ENCODE measurements around the gene WIZ. TPM values are rescaled to one million over a fixed set of nuclear protein-coding genes. Genes with fewer than 3 reads are reported as not detected.

WIZ gene
- total and polyA plus RNA-seq, 5 donors from 2014 or later = 0.25 to 17.6 (median 1.0) TPM

Other genes with a start within 250 kb of the WIZ start
- not detected for gene NOTCH3, start 249.0 kb downstream of the WIZ start, total RNA-seq
- not detected for gene NOTCH3, start 249.0 kb downstream of the WIZ start, polyA plus RNA-seq
- 0.22 TPM for gene EPHX3, start 217.5 kb downstream of the WIZ start, total RNA-seq
- gene EPHX3, start 217.5 kb downstream of the WIZ start, polyA plus RNA-seq = not detected
- gene BRD4, start 117.4 kb downstream of the WIZ start, total RNA-seq = 168 TPM
- 10 to 100 TPM in 1 of 4 donors, 1 to 10 TPM in 3; 6.6 to 12.4 (median 9.3) TPM for gene BRD4, start 117.4 kb downstream of the WIZ start, polyA plus RNA-seq
- gene AKAP8, start 70.2 kb downstream of the WIZ start, total RNA-seq = 79.1 TPM
- 10 to 100 TPM; 11.3 to 15.6 (median 13.6) TPM for gene AKAP8, start 70.2 kb downstream of the WIZ start, polyA plus RNA-seq
- 142 TPM for gene AKAP8L, start 31.0 kb downstream of the WIZ start, total RNA-seq
- gene AKAP8L, start 31.0 kb downstream of the WIZ start, polyA plus RNA-seq = 10 to 100 TPM; 30.0 to 41.3 (median 35.9) TPM
- 122 TPM for gene RASAL3, start 14.6 kb upstream of the WIZ start, total RNA-seq
- gene RASAL3, start 14.6 kb upstream of the WIZ start, polyA plus RNA-seq = 10 to 100 TPM; 25.3 to 64.3 (median 35.6) TPM
- gene PGLYRP2, start 29.5 kb upstream of the WIZ start, total RNA-seq = not detected
- gene PGLYRP2, start 29.5 kb upstream of the WIZ start, polyA plus RNA-seq = under 1 TPM in 2 of 4 donors, not detected in 2; 0.10 to 0.12 TPM
- not detected for gene CYP4F22, start 58.6 kb upstream of the WIZ start, total RNA-seq
- gene CYP4F22, start 58.6 kb upstream of the WIZ start, polyA plus RNA-seq = under 1 TPM in 3 of 4 donors, not detected in 1; 0.06 to 0.54 (median 0.21) TPM
- not detected for gene CYP4F8, start 165.3 kb upstream of the WIZ start, total RNA-seq
- gene CYP4F8, start 165.3 kb upstream of the WIZ start, polyA plus RNA-seq = not detected
- not detected for gene CYP4F3, start 190.9 kb upstream of the WIZ start, total RNA-seq
- not detected for gene CYP4F3, start 190.9 kb upstream of the WIZ start, polyA plus RNA-seq
- gene CYP4F12, start 223.1 kb upstream of the WIZ start, total RNA-seq = not detected
- gene CYP4F12, start 223.1 kb upstream of the WIZ start, polyA plus RNA-seq = under 1 TPM in 1 of 4 donors, not detected in 3; 0.31 TPM

Data from CD4-positive, CD25-positive, alpha-beta regulatory T cell (primary cell).